C4-2B (cell line): ENCODE data around the gene XBP1.

ENCODE experiments used
- ZFX ChIP-seq: fragments of 450-650 bp; IDR thresholded peaks from 2 replicates; pipeline ENCODE4 v1.6.1; 2017
- TF ChIP-seq, protein P1 (sequence below): fragments of 450-650 bp; conservative IDR thresholded peaks from 2 replicates; pipeline ENCODE4 v1.5.1; 2017; ENCODE audit warnings: mild to moderate bottlenecking

GRCh38 chr22:28768701-28769393 is 31.5 kb downstream of the XBP1 start:
- TF ChIP-seq, protein P1, sequence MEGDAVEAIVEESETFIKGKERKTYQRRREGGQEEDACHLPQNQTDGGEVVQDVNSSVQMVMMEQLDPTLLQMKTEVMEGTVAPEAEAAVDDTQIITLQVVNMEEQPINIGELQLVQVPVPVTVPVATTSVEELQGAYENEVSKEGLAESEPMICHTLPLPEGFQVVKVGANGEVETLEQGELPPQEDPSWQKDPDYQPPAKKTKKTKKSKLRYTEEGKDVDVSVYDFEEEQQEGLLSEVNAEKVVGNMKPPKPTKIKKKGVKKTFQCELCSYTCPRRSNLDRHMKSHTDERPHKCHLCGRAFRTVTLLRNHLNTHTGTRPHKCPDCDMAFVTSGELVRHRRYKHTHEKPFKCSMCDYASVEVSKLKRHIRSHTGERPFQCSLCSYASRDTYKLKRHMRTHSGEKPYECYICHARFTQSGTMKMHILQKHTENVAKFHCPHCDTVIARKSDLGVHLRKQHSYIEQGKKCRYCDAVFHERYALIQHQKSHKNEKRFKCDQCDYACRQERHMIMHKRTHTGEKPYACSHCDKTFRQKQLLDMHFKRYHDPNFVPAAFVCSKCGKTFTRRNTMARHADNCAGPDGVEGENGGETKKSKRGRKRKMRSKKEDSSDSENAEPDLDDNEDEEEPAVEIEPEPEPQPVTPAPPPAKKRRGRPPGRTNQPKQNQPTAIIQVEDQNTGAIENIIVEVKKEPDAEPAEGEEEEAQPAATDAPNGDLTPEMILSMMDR: no peak
- TF ChIP-seq ZFX: no peak
